ENCODE data around the gene GNPTG. TPM values are rescaled to one million over a fixed set of nuclear protein-coding genes. Genes with fewer than 3 reads are reported as not detected.

GNPTG gene
- total RNA-seq, 1 donor from 2014 or later: 82.2 TPM

- no peak for ATAC-seq
- intact Hi-C loops (cut with DNase I): no loop called here
- DNase-seq (ENCODE audit: low spot score): no peak
Measured at GRCh38 chr16:1343428-1344242, 8.1 kb upstream of the GNPTG start.

DNA sequence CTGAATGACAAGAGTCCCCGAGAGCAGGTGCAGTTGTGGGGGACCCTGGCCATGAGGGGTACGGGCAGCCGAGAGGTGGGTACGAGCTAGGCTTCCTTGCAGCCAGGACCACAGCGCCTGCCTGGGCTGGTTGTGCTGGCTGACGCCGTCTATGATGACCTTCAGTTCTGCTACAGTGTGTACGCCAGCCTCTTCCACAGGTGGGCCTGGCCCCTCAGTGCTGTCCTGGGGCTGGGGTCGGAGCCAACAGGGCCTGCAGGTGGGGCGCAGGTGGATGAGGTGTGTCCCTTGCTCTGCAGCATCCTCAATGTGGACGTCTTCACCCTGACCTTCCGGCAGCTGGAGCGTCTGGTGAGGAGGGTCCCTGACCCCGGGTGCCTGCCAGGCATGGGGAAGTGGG is 7.2 kb upstream of the GNPTG start:
- ATAC-seq: no peak
- no peak for DNase-seq (ENCODE audit: low spot score)

GRCh38 chr16:1345087-1345486 is 6.6 kb upstream of the GNPTG start:
- no peak for ATAC-seq
- DNase-seq (ENCODE audit: low spot score): no peak
- intact Hi-C loops (cut with DNase I): no loop called here

More for the DNA sequence above, 7.2 kb upstream of the GNPTG start:
- intact Hi-C loops (cut with DNase I): no loop called here

DNA sequence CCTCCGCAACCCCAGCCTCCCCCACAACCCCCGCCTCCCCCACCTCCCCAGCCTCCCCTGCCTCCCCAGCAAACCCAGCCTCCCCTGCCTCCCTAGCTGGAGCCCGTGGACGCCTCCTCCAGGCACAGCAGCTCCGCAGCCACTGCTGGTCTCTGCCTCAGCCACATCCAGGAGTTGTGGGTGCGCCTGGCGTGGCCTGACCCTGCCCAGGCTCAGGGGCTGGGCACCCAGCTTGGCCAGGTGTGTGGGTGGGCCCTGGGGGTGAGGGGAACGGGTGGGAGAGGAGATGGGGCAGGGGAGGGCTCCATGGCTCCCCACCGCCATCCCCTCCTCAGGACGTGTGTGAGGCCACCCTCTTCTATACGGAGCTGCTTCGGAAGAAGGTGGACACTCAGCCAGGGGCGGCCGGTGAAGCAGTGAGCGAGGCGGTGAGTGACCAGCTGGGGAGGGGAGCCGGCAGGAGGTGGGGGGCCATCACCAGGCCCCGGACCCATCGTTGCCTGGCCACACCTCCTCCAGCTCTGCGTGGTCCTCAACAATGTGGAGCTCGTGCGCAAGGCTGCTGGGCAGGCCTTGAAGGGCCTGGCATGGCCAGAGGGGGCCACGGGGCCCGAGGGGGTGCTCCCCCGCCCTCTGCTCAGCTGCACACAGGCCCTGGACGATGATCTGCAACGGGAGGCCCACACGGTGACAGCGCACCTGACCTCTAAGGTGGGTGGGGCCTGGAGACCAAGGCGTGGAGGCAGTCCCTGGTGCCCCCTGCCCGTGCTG is 5.9 kb upstream of the GNPTG start:
- no peak for DNase-seq (ENCODE audit: low spot score)
- no peak for ATAC-seq
- intact Hi-C loops (cut with DNase I): no loop called here

GRCh38 chr16:1346422-1347285 is 5.1 kb upstream of the GNPTG start:
- no peak for DNase-seq (ENCODE audit: low spot score)
- intact Hi-C loops (cut with DNase I): no loop called here
- no peak for ATAC-seq

- intact Hi-C loops (cut with DNase I): no loop called here
- no peak for ATAC-seq
- DNase-seq (ENCODE audit: low spot score): no peak
Measured at GRCh38 chr16:1347286-1347855, 4.4 kb upstream of the GNPTG start.

GRCh38 chr16:1347962-1348361 is 3.8 kb upstream of the GNPTG start:
- no peak for DNase-seq (ENCODE audit: low spot score)
- no peak for ATAC-seq
- intact Hi-C loops (cut with DNase I): no loop called here

GRCh38 chr16:1348441-1348840 is 3.3 kb upstream of the GNPTG start:
- intact Hi-C loops (cut with DNase I): no loop called here
- ATAC-seq: no peak

DNA sequence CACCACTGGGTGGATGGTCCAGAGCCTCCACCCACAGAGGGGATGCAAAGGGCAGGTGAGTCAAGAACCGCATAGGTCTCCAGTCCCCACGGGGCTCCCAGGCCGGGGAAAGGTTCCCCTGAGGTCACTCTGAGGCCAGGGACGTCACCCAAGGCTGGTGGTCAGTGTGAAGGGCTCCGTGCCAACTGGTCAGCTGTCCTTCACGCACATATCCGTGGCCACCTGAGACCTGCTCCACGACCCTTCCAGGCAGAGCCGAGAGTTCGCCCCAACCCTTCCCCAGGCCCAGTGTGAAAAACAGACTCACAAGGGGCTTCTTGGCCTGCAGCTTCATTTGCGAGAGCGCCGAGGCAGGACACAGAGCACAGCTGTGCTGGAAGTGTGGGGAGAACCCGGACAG is 2.8 kb upstream of the GNPTG start:
- intact Hi-C loops (cut with DNase I): no loop called here
- DNase-seq (ENCODE audit: low spot score): no peak
- no peak for ATAC-seq

More at GRCh38 chr16:1348441-1348840, 3.3 kb upstream of the GNPTG start:
- DNase-seq (ENCODE audit: low spot score): no peak

GRCh38 chr16:1349351-1349750 is 2.4 kb upstream of the GNPTG start:
- intact Hi-C loops (cut with DNase I): no loop called here
- ATAC-seq (no peak), DNase-seq (ENCODE audit: low spot score) (no peak)

DNA sequence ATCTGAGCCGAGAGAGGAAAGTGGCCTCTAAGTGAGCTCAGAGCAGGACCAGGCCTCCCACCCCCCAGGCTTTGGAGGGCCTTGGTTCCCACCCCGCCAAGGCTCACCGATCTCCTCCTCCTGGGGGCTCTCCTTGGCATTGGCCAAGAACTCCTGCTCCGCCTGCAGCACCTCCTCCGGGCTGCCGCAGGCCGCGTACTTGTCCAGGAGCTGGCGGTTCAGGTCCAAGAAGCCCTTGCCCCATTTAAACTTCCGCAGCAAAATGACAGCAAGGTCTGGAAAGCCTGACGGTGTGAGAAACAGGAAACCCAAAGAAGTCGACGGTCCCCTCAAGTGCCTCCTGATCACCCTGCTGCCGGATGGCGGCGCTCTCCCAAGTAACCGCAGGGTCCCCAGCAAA is 1.8 kb upstream of the GNPTG start:
- intact Hi-C loops (cut with DNase I): no loop called here

GRCh38 chr16:1350691-1351090 is 1.0 kb upstream of the GNPTG start:
- intact Hi-C loops (cut with DNase I): no loop called here
- ATAC-seq (no peak), DNase-seq (ENCODE audit: low spot score) (no peak)

More for the DNA sequence above, 1.8 kb upstream of the GNPTG start:
- no peak for ATAC-seq
- DNase-seq (ENCODE audit: low spot score): no peak

DNA sequence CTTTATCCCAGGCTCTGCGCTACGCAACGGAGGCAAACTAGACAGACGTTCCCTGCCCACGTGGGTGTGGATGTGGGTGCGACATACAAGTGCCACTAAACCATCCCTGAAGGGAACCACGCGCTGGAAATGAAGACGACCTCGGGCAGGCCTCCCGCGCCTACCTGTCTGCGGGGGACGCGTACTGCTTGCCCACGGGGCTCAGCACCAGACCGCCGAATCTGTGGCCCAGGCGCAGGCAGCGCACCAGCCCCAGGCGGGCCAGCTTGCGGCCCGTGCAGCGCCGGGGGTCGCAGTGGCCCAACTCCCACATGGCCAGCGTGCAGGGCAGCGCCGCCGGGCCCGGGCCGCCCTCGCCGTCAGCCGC is 533 bp upstream of the GNPTG start:
- ATAC-seq: no peak
- intact Hi-C loops (cut with DNase I): no loop called here
- no peak for DNase-seq (ENCODE audit: low spot score)

DNA sequence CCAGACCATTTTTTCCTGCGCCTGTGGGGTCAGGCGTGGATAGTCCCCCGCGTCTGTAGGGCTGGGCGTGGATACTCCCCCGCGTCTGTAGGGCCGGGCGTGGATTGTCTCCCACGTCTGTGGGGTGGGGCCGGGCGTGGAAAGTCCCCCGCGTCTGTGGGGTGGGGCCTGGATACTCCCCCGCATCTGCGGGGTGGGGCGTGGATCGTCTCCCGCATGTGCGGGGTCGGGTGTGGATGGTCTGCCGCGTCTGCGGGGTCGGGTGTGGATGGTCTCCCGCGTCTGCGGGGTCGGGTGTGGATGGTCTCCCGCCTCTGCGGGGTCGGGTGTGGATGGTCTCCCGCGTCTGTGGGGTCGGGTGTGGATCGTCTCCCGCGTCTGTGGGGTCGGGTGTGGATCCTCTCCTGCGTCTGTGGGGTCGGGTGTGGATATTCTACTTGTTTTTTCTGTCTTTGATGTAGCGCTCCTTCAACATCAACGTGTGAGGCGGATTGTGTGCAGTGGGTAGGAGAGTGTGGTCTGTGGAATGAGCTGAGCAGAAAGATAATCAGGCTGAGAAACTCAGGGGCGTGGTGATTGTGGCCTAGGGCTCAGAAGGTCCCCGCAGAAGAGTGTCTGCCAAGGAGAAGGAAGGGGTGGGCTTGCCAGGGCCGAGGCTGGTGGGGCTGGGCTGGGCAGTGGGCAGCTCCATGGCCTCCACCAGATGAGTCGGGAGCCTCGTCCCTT is 3.2 kb downstream of the GNPTG start:
- DNase-seq (ENCODE audit: low spot score) (no peak), ATAC-seq (no peak)
- intact Hi-C loops (cut with DNase I): no loop called here

DNA sequence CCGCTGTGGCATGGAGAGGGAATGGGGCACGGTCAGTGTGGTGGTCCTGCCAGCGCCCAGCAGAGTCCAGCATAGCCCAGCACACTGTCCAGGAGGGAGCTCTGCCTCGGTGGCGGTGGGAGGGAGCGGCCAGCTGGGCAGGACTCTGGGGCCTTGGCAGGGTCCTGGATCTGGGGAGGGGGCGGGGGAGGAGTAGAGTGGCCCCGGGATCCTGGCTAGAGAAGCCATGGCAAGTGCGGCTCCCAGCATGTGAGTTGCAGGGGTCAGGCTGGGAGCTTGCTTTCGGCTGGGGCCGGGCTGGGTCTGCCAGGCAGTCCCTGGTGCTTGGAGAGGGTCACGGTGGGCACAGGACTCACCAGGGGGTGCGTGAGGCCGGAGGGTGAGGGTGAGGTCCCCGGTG is 3.9 kb downstream of the GNPTG start:
- no peak for ATAC-seq
- no peak for DNase-seq (ENCODE audit: low spot score)
- intact Hi-C loops (cut with DNase I): no loop called here

DNA sequence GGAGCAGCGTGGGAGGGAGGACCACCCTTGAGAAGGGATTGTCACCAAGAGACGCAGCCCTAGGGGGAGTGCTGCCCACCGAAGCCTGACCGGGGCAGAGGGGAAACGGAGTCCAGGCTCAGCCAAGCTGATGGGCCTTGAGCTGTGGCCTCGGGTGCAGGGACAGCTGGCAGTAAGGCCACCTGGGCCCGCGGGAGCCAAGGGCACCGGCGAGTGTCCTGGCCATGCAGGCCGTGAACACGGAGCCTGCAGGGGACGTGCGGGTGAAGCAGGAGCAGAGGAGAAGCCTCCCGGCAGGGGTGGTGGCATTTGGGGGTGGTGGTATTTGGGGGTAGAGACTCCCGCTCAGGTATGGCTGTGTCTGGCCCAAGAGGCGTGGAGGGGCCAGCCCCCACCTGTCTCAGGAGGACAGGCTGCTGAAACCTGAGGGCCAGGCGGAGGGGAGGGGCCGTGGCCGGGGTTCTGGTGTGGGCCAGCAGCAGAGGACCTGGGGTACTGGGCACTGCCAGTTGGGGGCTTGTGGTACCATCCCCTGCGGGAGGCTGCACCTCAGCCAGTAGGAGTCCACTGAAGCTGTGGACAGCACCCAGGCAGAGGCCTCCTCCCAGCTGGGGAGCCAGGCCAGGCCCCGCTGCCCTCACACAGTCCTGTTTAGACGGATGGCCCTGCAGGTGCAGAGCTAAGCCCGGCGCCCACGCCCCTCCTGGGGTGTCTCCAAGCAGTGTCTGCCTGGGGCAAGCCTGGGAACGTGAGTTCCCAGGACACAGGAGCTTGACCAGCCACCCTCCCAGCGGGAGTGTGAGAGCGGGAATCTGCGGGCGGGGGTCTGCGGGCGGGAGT is 4.5 kb downstream of the GNPTG start:
- intact Hi-C loops (cut with DNase I): no loop called here
- ATAC-seq (no peak), DNase-seq (ENCODE audit: low spot score) (no peak)

DNA sequence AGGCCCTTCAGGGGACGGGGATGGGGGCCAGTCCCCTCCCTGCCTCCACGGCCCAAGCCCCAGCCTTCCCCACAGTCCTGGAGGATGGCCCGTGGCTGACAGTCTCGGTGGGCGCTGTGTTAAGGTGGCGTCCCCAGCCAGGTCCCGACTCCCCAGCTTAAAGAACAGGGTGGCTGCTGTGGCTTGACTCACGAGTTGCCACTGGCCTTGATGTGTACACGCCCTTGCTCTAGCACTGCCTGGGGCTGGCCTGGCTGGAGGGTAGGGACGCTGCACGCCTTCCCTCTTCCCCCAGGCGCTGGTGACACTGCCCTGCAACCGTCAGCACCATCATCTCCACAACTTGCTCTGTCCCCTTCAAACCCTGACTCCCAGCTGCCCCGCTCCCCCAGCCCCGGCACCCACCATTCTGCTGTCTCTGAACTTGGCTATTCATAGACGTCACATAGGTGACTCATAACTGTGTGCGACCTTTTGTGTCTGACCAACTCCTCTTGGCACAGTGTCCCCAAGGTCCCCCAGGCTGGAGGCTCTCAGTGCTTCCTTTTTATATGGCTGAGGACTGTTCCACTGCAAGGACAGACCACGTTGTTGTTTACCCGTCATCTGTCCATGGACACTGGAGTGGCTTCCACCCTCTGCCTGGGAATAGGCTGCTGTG is 6.3 kb downstream of the GNPTG start:
- DNase-seq (ENCODE audit: low spot score) (no peak), ATAC-seq (no peak)
- intact Hi-C loops (cut with DNase I): no loop called here

Measured in sciatic nerve (tissue), 2 donors.